ENCODE measurements around the gene HCFC1R1. TPM values are rescaled to one million over a fixed set of nuclear protein-coding genes. Genes with fewer than 3 reads are reported as not detected.

Gene HCFC1R1
- total RNA-seq, 1 donor from 2014 or later = 117 TPM

GRCh38 chr16:3038256-3038655, 14.5 kb upstream of the HCFC1R1 start:
- no peaks in the 10 kb centered on the region for H3K9me3 Mint-ChIP-seq (ENCODE audit: unreplicated experiment)
- DNase-seq = no peak
- no peaks in the 10 kb centered on the region for H3K36me3 Mint-ChIP-seq (ENCODE audit: unreplicated experiment)
- peaks cover 18% of the 10 kb centered on the region for H3K27me3 Mint-ChIP-seq (ENCODE audit: unreplicated experiment)
- H3K4me1 Mint-ChIP-seq (ENCODE audit: low read depth, unreplicated experiment) = peaks cover 5% of the 10 kb centered on the region
- TF ChIP-seq, protein P1, sequence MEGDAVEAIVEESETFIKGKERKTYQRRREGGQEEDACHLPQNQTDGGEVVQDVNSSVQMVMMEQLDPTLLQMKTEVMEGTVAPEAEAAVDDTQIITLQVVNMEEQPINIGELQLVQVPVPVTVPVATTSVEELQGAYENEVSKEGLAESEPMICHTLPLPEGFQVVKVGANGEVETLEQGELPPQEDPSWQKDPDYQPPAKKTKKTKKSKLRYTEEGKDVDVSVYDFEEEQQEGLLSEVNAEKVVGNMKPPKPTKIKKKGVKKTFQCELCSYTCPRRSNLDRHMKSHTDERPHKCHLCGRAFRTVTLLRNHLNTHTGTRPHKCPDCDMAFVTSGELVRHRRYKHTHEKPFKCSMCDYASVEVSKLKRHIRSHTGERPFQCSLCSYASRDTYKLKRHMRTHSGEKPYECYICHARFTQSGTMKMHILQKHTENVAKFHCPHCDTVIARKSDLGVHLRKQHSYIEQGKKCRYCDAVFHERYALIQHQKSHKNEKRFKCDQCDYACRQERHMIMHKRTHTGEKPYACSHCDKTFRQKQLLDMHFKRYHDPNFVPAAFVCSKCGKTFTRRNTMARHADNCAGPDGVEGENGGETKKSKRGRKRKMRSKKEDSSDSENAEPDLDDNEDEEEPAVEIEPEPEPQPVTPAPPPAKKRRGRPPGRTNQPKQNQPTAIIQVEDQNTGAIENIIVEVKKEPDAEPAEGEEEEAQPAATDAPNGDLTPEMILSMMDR (IDR thresholded peaks at IDR 0.05; ENCODE audit: partially characterized antibody, unreplicated experiment) = no peak
- H3K4me3 Mint-ChIP-seq (ENCODE audit: unreplicated experiment) = no peak overlapping the region
- H3K27ac Mint-ChIP-seq (ENCODE audit: unreplicated experiment) = no peak overlapping the region

GRCh38 chr16:3036726-3037315, 13.1 kb upstream of the HCFC1R1 start, which contains the start of gene BICDL2:
Gene BICDL2, minus strand, starts transcription at chr16:3036944. Its CDS starts 1,448 bp downstream, at chr16:3035496.
- TF ChIP-seq, protein P1 (IDR thresholded peaks at IDR 0.05; ENCODE audit: partially characterized antibody, unreplicated experiment) = no peak
- H3K4me1 Mint-ChIP-seq (ENCODE audit: low read depth, unreplicated experiment) = peaks cover 5% of the 10 kb centered on the region
- H3K27ac Mint-ChIP-seq (ENCODE audit: unreplicated experiment) = no peak within 1 kb of the TSS
- no peak within 1 kb of the TSS for H3K4me3 Mint-ChIP-seq (ENCODE audit: unreplicated experiment)
- no peaks in the 10 kb centered on the region for H3K9me3 Mint-ChIP-seq (ENCODE audit: unreplicated experiment)
- no peak for DNase-seq
- no peaks in the 10 kb centered on the region for H3K36me3 Mint-ChIP-seq (ENCODE audit: unreplicated experiment)
- H3K27me3 Mint-ChIP-seq (ENCODE audit: unreplicated experiment) = peaks cover 19% of the 10 kb centered on the region

GRCh38 chr16:3035972-3036725, 12.4 kb upstream of the HCFC1R1 start:
- Mint-ChIP-seq H3K9me3 (ENCODE audit: unreplicated experiment) (no peaks in the 10 kb centered on the region), H3K27me3 (ENCODE audit: unreplicated experiment) (peaks cover 19% of the 10 kb centered on the region), H3K4me3 (ENCODE audit: unreplicated experiment) (no peak overlapping the region), H3K36me3 (ENCODE audit: unreplicated experiment) (no peaks in the 10 kb centered on the region), H3K27ac (ENCODE audit: unreplicated experiment) (no peak overlapping the region), H3K4me1 (ENCODE audit: low read depth, unreplicated experiment) (peaks cover 5% of the 10 kb centered on the region)
- no peak for DNase-seq
- TF ChIP-seq, protein P1 (IDR thresholded peaks at IDR 0.05; ENCODE audit: partially characterized antibody, unreplicated experiment) = no peak

- no peaks in the 10 kb centered on the region for H3K9me3 Mint-ChIP-seq (ENCODE audit: unreplicated experiment)
- no peak for DNase-seq
- peaks cover 21% of the 10 kb centered on the region for H3K27me3 Mint-ChIP-seq (ENCODE audit: unreplicated experiment)
- no peak overlapping the region for H3K4me3 Mint-ChIP-seq (ENCODE audit: unreplicated experiment)
- no peaks in the 10 kb centered on the region for H3K36me3 Mint-ChIP-seq (ENCODE audit: unreplicated experiment)
- peaks cover 5% of the 10 kb centered on the region for H3K4me1 Mint-ChIP-seq (ENCODE audit: low read depth, unreplicated experiment)
- TF ChIP-seq, protein P1 (IDR thresholded peaks at IDR 0.05; ENCODE audit: partially characterized antibody, unreplicated experiment) = no peak
- no peak overlapping the region for H3K27ac Mint-ChIP-seq (ENCODE audit: unreplicated experiment)
Observed at GRCh38 chr16:3035289-3035971, 11.7 kb upstream of the HCFC1R1 start.
